HG03097 (cell line): ENCODE measurements around the gene CAPRIN2.

ENCODE experiments used
- ATAC-seq: cut with Tn5 transposase; IDR thresholded peaks from one replicate; pipeline ENCODE4 v1.9.1; 2021; ENCODE audit not compliant: unreplicated experiment, low FRiP score

Gene CAPRIN2

GRCh38 chr12:30754750-30755394 lies at the start of gene CAPRIN2:
CAPRIN2 (minus strand) TSS chr12:30754951; CDS start chr12:30753520, 1,431 bp downstream.
- ATAC-seq: peak; percentile 96

GRCh38 chr12:30797689-30798088 lies 42.9 kb upstream of the CAPRIN2 start:
- ATAC-seq: no peak

GRCh38 chr12:30796891-30797371 lies 42.2 kb upstream of the CAPRIN2 start:
- no peak for ATAC-seq

- ATAC-seq: peak; percentile 18
These were observed 41.6 kb upstream of the CAPRIN2 start for GRCh38 chr12:30796313-30796780.

GRCh38 chr12:30795410-30796312 lies 40.9 kb upstream of the CAPRIN2 start:
- peak; percentile 94 for ATAC-seq

- ATAC-seq: no peak
These were observed 40.0 kb upstream of the CAPRIN2 start for GRCh38 chr12:30794591-30795409.

GRCh38 chr12:30794020-30794419 lies 39.3 kb upstream of the CAPRIN2 start:
- ATAC-seq: no peak

- no peak for ATAC-seq
These were observed 38.1 kb upstream of the CAPRIN2 start for GRCh38 chr12:30792648-30793499.

GRCh38 chr12:30792085-30792484 lies 37.3 kb upstream of the CAPRIN2 start:
- ATAC-seq: no peak

GRCh38 chr12:30788754-30789153 lies 34.0 kb upstream of the CAPRIN2 start:
- no peak for ATAC-seq

- ATAC-seq: no peak
These were observed 30.9 kb upstream of the CAPRIN2 start for GRCh38 chr12:30785630-30786029.

- no peak for ATAC-seq
These were observed 29.8 kb upstream of the CAPRIN2 start for GRCh38 chr12:30784508-30784907.

- ATAC-seq: no peak
These were observed 29.2 kb upstream of the CAPRIN2 start for GRCh38 chr12:30783946-30784345.

- ATAC-seq: no peak
These were observed 27.8 kb upstream of the CAPRIN2 start for GRCh38 chr12:30782316-30783173.

- no peak for ATAC-seq
These were observed 24.8 kb upstream of the CAPRIN2 start for GRCh38 chr12:30779578-30779977.

GRCh38 chr12:30779178-30779577 lies 24.4 kb upstream of the CAPRIN2 start:
- ATAC-seq: no peak

- no peak for ATAC-seq
These were observed 19.8 kb upstream of the CAPRIN2 start for GRCh38 chr12:30774599-30774998.

- ATAC-seq: no peak
These were observed 15.1 kb upstream of the CAPRIN2 start for GRCh38 chr12:30769802-30770201.

GRCh38 chr12:30764251-30764650 lies 9.5 kb upstream of the CAPRIN2 start:
- no peak for ATAC-seq
